Amygdala (tissue), 56 donors: Measurements from ENCODE around the gene ZNF777.
"Not testable (repeated sequence)": the region's sequence is repeated elsewhere in the genome, so short reads cannot be mapped to it uniquely, and the experiment has no call there.

Source experiments
- DNase-seq, 56 donors: peaks; one replicate each; lab custom pipeline; 2025; lab: John Stamatoyannopoulos, UW

ZNF777 gene

DNA sequence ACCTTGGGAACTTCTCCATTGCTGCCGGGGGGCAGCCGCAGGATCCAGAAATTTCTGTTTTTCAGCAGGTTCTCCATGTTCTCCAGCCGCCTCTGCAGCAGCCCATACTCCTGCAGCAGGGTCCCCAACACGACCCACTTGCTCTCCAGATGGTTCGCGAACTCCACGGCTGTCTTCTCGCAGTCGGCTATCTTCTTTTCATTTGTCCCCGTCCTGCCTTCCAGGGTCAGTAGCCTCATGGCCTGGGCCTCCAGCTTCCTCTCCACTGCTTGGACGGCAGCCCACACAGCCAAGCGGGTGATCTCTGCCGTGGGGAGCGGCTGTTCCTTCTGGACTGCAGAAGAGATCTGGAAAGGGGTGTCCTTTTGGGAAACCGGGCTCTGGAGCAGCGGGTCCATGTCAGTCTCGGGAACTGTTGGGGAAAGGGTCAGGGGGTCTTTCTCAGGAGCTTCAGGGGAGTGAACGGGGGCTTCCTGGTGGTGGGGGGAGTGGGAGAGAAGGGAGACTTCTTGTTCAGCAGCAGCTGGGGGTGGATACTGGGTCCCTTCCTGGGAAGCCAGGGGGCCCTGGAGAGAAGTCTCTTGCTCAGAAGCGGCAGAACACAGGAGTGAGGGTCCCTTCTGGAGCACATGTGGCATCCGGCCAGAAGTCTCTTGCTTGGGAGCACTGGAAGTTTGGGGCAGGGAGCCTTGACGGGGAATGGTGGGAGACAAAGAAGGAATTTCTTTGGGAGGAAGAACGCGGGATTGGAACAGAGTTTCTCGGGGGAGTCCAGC lies 5.5 kb downstream of the ZNF777 start:
- DNase-seq = no peak

- DNase-seq = no peak
Measured at GRCh38 chr7:149454750-149455149, 6.1 kb downstream of the ZNF777 start.

DNA sequence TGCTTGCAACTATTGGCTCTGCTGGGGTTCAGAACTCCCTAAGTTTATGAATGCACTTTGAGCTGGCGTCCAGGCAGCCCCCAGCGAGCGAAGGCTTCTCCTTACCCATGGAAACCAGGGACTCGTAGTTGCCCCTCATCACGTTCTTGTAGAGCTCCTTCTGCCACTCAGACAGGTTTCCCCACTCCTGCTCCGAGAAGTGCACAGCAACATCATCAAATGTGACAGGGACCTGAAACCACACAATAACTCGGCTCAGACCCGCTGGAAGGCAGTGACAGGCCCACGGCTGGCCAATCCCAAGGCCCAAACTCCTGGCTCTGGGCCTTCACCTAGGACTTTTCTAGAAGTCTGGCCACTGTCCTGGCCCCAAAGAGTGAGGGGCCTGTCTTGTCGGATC lies 6.9 kb downstream of the ZNF777 start:
- DNase-seq = no peak

DNA sequence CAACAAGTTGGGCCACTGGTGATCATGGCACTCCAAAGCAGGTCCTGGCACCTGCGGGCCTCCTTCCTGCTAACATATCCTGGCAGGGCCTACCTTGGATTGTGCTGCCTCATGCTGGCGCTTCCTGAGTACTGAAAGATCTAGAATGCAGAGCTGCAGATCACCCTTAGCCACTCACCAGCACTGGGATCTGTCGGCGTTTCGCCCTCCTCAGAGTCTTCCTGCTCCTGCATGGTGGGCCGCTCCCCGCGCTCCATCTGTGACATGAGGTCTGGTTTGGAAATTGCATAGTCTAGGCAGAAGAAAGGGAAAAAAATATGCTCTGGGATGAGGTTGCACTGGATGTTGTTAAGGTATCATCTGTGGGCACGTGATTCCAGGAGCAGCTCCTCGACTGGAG lies 10.0 kb downstream of the ZNF777 start:
- DNase-seq = no peak

DNA sequence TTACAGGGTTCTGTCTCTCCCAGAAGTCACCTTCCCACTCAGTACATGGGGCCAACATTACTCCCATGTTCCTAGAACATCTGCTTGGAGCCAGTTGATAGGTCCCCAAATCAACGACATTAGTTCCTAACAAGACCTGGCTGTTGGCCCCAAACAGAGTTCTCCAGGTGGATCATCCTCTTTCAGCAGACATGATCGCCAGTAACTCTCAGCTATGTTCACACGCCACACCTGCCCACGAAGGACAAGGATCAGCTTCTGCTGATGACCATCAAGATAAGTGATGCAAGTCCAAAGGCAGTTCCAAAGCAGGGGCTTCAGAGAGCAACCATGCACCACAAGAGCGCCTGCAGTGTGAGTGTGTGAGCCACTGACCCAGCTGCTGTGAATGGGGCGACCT lies 11.0 kb downstream of the ZNF777 start:
- no peak for DNase-seq

GRCh38 chr7:149448961-149449360 lies 11.9 kb downstream of the ZNF777 start:
- DNase-seq = no peak

- not testable (repeated sequence) for DNase-seq
Measured at GRCh38 chr7:149446026-149446425, 14.8 kb downstream of the ZNF777 start.

- DNase-seq = no peak
Measured at GRCh38 chr7:149444287-149444686, 16.6 kb downstream of the ZNF777 start.

- DNase-seq = no peak
Measured at GRCh38 chr7:149443523-149443922, 17.3 kb downstream of the ZNF777 start.

DNA sequence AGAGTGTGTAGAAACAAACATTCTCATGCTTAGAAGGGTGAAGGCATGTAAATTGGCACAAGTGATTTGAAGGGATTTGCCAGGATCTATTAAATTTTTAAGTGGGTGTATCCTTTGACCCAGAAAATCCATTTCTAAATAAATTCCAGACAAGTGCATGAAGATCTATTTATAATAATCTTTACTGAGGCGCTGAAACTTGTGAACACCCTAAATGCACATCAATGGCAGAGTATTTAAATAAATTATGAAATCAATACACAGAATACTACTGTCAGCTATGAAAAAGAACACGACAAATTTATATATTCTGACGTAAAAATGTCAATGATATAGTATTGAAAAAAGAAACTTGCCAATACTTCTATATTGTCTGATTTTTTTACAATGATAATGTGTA lies 17.9 kb downstream of the ZNF777 start:
- DNase-seq = no peak

GRCh38 chr7:149440222-149440621 lies 20.6 kb downstream of the ZNF777 start:
- DNase-seq = no peak

DNA sequence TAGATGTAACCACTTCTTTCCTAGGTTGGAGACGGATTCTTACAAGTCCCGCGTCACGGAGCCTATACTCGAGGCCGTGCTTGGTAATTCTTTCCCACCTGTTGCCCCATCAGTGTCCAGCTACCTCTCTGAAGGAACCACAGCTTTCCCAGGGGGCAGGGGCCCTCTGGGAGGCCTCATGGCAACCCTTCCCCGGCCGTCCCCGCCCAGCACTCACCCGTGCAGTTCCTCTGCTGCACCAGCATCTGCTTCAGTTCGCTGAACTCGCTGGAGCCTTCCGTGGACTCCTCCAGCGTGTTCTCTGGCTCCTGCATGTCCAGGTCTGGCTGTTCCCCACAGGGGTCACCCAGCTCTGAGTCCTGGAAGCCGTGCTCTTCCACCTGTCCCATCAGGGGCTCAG lies 24.5 kb downstream of the ZNF777 start:
- no peak for DNase-seq

- DNase-seq = no peak
Measured at GRCh38 chr7:149433124-149433523, 27.7 kb downstream of the ZNF777 start.

DNA sequence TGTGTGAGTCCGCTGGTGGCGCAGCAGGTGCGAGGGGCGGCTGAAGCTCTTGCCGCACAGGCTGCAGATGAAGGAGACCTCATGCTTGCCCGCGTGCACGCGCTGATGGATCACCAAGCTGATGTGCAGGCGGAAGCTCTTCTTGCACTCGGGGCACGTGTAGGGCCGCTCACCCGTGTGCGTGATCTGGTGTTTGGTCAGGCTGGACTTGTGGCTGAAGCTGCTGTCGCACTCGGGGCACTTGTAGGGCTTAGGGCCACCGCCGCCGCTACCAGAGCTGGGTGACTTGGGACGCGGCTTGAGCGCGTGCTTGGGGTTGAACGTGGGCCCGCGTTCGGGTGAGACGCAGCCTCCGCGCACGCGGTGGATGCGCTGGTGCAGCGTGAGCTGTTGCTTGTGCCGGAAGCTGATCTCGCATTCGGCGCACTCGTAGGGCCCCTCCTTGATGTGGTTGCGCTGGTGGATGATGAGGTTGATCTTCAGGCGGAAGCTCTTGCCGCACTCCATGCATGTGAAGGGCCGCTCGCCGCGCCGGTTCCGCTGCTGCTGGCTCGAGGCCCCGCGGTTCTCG lies 28.7 kb downstream of the ZNF777 start:
- DNase-seq = no peak

GRCh38 chr7:149431486-149432120 lies 29.3 kb downstream of the ZNF777 start:
- no peak for DNase-seq

DNA sequence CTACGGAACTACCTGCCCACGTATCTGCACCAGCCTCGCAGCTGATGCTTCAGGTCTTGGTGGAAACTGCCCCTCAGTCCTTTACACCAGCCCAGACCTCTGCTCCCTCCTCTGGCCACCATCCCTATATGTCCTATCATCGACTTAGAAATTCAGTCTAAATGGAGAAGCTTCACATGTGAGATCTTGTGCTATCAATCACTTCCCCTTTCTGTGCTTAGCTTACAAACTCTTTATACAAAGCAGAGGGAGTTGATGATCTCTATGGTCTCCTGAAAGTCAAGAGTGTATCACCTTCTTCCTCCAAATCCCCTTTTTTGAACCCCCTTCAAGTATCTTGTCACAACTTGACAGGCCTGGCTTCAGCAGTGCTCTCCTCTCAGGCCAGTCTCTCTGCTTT lies 30.7 kb downstream of the ZNF777 start:
- no peak for DNase-seq

DNA sequence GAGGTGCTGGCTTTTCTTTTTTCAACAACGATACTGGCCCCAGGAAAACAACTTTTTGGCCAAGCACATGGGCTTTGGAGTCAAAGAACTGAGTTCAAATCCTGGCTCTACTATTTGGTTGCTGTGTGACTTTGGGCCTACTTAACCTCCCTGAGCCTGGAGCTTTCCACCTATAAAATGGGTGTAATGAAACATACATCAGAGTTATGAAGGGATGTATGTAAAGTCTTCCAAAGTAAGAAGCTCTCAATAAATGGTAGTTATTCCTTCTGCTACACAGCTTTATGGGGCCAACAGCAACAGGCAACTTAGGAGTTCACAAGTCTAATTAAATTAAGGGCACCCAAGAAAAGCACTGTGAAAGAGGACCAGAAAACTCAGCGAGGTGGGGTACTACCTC lies 33.0 kb downstream of the ZNF777 start:
- no peak for DNase-seq

- DNase-seq = no peak
Measured at GRCh38 chr7:149427096-149427680, 33.7 kb downstream of the ZNF777 start.

- peak in 1 of 56 donors; percentile 6 for DNase-seq
Measured at GRCh38 chr7:149423449-149424110, 37.3 kb downstream of the ZNF777 start.

- peak in 1 of 56 donors; percentile 18 for DNase-seq
Measured at GRCh38 chr7:149422914-149423301, 38.0 kb downstream of the ZNF777 start.
